Cardiac muscle cell (in vitro differentiated cells and primary cell): ENCODE measurements around the gene ELFN2. TPM values are rescaled to one million over a fixed set of nuclear protein-coding genes. Genes with fewer than 3 reads are reported as not detected.

Experiments
- DNase-seq, 2 donors: peaks; one replicate each; pipeline versions ENCODE4 v3.0.0 to v3.0.0-alpha.2; 2010 to 2017; ENCODE audit warnings: low read depth in 1 of 2, low spot score in 1 of 2
- H3K27ac ChIP-seq: fragments of 200-600 bp; sonication (generic); 2 replicates; pipeline ENCODE4 v1.5.1; 2016
- H3K27me3 ChIP-seq: fragments of 200-600 bp; sonication (generic); 2 replicates; pipeline ENCODE4 v1.6.0; 2016; ENCODE audit warnings: control low read depth
- H3K36me3 ChIP-seq: fragments of 200-600 bp; sonication (generic); 2 replicates; pipeline ENCODE4 v1.5.1; 2016; ENCODE audit warnings: control low read depth
- H3K4me1 ChIP-seq: fragments of 200-600 bp; sonication (generic); 2 replicates; pipeline ENCODE4 v1.8.1; 2017; ENCODE audit warnings: low read depth, mild to moderate bottlenecking, mixed run types
- H3K4me3 ChIP-seq: fragments of 200-600 bp; sonication (generic); 2 replicates; pipeline ENCODE4 v1.5.1; 2016; ENCODE audit warnings: mild to moderate bottlenecking
- H3K9me3 ChIP-seq: fragments of 200-600 bp; sonication (generic); 2 replicates; pipeline ENCODE4 v1.5.1; 2017; ENCODE audit warnings: low read depth, mild to moderate bottlenecking, control low read depth
- polyA plus RNA-seq: library from polyadenylated mRNA; unstranded; fragments of >200 nt; fragmentation: Nextera tagmentation; extraction: Ambion mirVana; gene quantifications from 2 replicates; pipeline ENCODE4 v1.2.1, GENCODE V29; 2016
- total RNA-seq: library from RNA; depleted of rRNA; stranded (reverse); fragments of >200 nt; gene quantifications from 2 replicates; pipeline ENCODE4 v1.2.3, GENCODE V29; 2016
- TF ChIP-seq, protein P1 (sequence below): IDR thresholded peaks from 2 replicates; pipeline ENCODE4 v1.5.1; 2012; ENCODE audit warnings: low read depth, mild to moderate bottlenecking, low read length

ELFN2 gene
- total and polyA plus RNA-seq, 2 experiments from 2014 or later = 0.09 TPM; not detected in 1

DNA sequence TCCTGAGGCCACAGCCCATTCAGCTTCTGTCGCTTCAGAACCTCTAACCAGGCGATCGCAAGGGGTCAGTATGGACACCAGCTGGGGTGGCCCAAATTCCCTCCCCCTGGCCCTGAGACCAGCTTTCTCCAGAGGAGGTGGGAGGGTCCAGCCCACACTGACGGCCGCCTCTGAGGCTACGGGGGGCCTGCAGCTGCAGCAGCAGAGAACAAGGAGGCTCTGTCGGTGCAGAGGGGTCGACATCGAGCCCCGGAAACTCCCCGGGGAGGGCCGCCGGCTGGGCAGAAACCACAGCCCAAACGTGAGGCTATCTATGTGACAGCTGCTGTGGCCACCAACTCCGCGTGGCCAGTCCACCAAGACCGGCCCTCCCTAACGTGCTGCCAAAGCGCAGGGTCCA is 40.8 kb downstream of the ELFN2 start:
- Histone ChIP-seq H3K4me3 (no peak overlapping the region), H3K4me1 (peaks cover 8% of the 10 kb centered on the region), H3K27ac (no peak overlapping the region), H3K9me3 (no peaks in the 10 kb centered on the region), H3K36me3 (no peaks in the 10 kb centered on the region), H3K27me3 (no peaks in the 10 kb centered on the region)
- TF ChIP-seq, protein P1, sequence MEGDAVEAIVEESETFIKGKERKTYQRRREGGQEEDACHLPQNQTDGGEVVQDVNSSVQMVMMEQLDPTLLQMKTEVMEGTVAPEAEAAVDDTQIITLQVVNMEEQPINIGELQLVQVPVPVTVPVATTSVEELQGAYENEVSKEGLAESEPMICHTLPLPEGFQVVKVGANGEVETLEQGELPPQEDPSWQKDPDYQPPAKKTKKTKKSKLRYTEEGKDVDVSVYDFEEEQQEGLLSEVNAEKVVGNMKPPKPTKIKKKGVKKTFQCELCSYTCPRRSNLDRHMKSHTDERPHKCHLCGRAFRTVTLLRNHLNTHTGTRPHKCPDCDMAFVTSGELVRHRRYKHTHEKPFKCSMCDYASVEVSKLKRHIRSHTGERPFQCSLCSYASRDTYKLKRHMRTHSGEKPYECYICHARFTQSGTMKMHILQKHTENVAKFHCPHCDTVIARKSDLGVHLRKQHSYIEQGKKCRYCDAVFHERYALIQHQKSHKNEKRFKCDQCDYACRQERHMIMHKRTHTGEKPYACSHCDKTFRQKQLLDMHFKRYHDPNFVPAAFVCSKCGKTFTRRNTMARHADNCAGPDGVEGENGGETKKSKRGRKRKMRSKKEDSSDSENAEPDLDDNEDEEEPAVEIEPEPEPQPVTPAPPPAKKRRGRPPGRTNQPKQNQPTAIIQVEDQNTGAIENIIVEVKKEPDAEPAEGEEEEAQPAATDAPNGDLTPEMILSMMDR = no peak
- no peak for DNase-seq

DNA sequence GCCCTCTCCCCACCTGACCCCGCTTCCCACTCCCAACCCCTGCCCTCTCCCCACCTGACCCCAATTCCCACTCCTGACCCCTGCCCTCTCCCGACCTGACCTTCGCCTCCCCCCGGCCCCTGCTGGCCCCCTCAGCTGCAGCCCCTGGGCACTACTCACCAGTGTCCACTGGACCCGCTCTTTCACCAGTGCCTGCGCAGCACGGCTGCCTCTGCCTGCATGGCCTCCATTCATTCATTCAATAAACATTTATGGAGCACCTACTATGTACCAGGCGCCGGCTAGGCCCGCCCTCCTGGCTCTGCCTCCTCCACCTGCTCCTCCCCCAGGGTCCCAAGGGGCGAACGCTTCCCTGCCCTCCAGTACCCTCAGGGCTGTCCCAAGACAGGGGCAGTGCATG is 42.6 kb downstream of the ELFN2 start:
- H3K4me1 ChIP-seq = peaks cover 8% of the 10 kb centered on the region
- H3K9me3 ChIP-seq = no peaks in the 10 kb centered on the region
- no peaks in the 10 kb centered on the region for H3K27me3 ChIP-seq

DNA sequence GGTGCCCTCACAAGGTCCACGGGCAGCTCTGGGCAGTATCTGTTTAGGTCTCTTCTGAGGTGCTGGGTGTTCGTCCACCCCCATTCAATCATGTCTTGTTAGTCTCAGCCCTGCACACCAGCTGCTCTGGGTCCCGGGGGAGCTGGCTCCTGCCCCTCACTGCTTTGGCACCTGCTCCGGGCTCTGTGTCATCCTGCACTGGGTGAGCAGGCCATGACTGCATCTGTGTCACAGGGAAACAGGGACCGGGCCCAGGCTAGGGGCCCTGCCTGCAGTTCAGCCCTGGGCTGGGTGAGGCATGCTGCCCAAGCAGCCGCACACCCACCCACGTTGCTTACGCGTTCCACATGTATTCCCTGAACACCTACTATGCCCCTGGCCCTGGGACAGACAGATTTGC is 43.9 kb downstream of the ELFN2 start:
- no peak for DNase-seq
- Histone ChIP-seq H3K4me1 (peaks cover 19% of the 10 kb centered on the region), H3K27me3 (no peaks in the 10 kb centered on the region), H3K4me3 (no peak overlapping the region), H3K36me3 (no peaks in the 10 kb centered on the region), H3K9me3 (no peaks in the 10 kb centered on the region), H3K27ac (no peak overlapping the region)
- TF ChIP-seq, protein P1 = no peak

More for the DNA sequence above, 42.6 kb downstream of the ELFN2 start:
- Histone ChIP-seq H3K36me3 (no peaks in the 10 kb centered on the region), H3K4me3 (no peak overlapping the region), H3K27ac (no peak overlapping the region)
- DNase-seq = no peak
- TF ChIP-seq, protein P1 = no peak

DNA sequence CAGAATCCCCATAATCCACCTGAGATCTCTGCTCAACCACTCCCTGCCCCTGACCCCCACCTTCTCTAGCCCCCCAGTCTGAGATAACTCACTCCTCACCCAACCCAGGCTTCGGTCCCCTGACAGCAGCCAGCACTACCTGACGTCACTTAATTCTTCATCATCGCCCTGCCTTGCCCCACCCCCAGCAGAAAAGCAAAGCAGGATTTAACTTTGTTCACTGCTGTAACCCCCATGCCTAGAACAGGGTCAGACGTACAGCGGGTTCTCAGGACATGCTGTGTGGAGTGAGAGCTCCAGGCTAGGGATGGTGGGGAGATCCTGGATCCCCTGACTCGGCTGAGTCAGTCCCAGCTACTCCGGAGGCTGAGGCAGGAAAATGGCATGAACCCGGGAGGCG is 45.8 kb downstream of the ELFN2 start:
- no peaks in the 10 kb centered on the region for H3K27me3 ChIP-seq
- no peaks in the 10 kb centered on the region for H3K36me3 ChIP-seq
- peaks cover 30% of the 10 kb centered on the region for H3K4me1 ChIP-seq
- no peak overlapping the region for H3K27ac ChIP-seq
- H3K4me3 ChIP-seq = no peak overlapping the region
- TF ChIP-seq, protein P1 = no peak
- no peak for DNase-seq
- H3K9me3 ChIP-seq = no peaks in the 10 kb centered on the region

DNA sequence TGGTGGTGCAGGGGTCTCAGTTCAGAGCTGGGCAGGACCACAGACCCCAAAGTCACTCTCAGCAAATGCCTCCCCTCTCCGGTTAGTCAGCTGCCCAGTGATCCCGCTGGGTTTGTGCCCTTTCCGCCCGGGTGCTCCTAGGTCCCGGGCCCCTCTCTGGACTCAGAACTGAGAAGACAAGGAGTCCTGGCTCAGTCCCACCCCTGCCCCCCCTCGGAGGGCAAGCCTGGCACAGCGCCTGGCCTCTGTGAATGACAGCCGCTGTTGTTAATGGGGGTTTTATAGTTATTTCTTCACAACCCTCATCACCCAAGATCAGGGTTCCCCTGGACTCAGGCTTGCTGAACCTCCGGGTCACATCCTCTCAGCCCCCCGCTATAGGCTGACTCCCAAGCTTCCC is 47.6 kb downstream of the ELFN2 start:
- peaks cover 32% of the 10 kb centered on the region for H3K4me1 ChIP-seq
- no peaks in the 10 kb centered on the region for H3K27me3 ChIP-seq
- no peak overlapping the region for H3K27ac ChIP-seq

More for the DNA sequence above, 47.6 kb downstream of the ELFN2 start:
- no peak for DNase-seq
- TF ChIP-seq, protein P1 = no peak
- no peak overlapping the region for H3K4me3 ChIP-seq
- H3K9me3 ChIP-seq = no peaks in the 10 kb centered on the region
- no peaks in the 10 kb centered on the region for H3K36me3 ChIP-seq
